Tibial artery (tissue), 4 donors: Measurements from ENCODE around the gene SELENOT.

Experiments used
- DNase-seq, 2 donors: peaks; one replicate each; pipeline ENCODE4 v3.0.0-alpha.2; 2019
- H3K27ac ChIP-seq, 2 donors: fragments of 200-600 bp; sonication (generic) in 1 of 2; 1 replicate in 1 of 2; 2 replicates in 1 of 2; pipeline ENCODE4 v1.5.1; 2018 to 2019; ENCODE audit warnings: mild to moderate bottlenecking in 1 of 2
- H3K27me3 ChIP-seq, 2 donors: fragments of 200-600 bp; sonication (generic) in 1 of 2; one replicate each; pipeline versions ENCODE4 v1.5.1 to v1.6.0; 2016 to 2019
- H3K36me3 ChIP-seq, 3 donors: fragments of 200-600 bp; sonication (generic) in 2 of 3; one replicate each; pipeline ENCODE4 v1.5.1; 2016 to 2019; ENCODE audit warnings: mild to moderate bottlenecking in 2 of 3
- H3K4me1 ChIP-seq, 4 donors: fragments of 200-600 bp; sonication (generic) in 2 of 4; 1 replicate in 3 of 4; 2 replicates in 1 of 4; pipeline ENCODE4 v1.5.1; 2016 to 2019
- H3K4me3 ChIP-seq, 2 donors: fragments of 200-600 bp; sonication (generic) in 1 of 2; 1 replicate in 1 of 2; 2 replicates in 1 of 2; pipeline ENCODE4 v1.5.1; 2018 to 2019; ENCODE audit warnings: mild to moderate bottlenecking in 2 of 2
- H3K9me3 ChIP-seq, 3 donors: fragments of 200-600 bp; sonication (generic) in 1 of 3; one replicate each; pipeline ENCODE4 v1.5.1; 2016 to 2019
- intact Hi-C: fragments of 100-400 bp; cut with DNase I; formaldehyde crosslinking; loops from one replicate; pipeline ENCODE4 v1.15.0; 2023; ENCODE audit warnings: low total_unique reads
- TF ChIP-seq, protein P1 (sequence below), 2 experiments: fragments of 200-600 bp in 1 of 2; fragments of 450-650 bp in 1 of 2; IDR thresholded peaks; one replicate each; pipeline ENCODE4 v1.5.1; 2017 to 2019; ENCODE audit warnings: antibody characterized with exemption in 2 of 2, mild to moderate bottlenecking in 1 of 2, moderate library complexity in 1 of 2

Gene SELENOT

DNA sequence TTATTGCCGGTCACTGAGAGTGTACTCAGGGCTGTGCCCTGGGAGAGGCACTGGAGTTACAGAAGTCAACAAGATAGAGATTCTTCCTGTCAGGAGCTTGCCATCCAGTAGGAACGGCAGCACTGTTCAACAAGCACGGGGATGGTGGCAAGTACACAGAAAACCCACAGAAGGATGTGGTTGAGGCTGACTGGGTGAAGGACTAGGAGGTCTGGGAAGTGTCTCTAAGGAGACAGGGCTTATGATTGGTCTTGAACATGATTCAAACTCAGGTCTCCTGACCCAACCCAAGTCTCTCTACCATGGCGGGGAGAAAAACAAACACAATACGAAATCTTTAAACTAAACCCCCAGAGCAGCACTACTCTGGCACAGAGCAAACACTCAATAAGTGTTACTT lies 63.0 kb downstream of the SELENOT start:
- no peaks in the 10 kb centered on the region for H3K9me3 ChIP-seq
- TF ChIP-seq, protein P1, sequence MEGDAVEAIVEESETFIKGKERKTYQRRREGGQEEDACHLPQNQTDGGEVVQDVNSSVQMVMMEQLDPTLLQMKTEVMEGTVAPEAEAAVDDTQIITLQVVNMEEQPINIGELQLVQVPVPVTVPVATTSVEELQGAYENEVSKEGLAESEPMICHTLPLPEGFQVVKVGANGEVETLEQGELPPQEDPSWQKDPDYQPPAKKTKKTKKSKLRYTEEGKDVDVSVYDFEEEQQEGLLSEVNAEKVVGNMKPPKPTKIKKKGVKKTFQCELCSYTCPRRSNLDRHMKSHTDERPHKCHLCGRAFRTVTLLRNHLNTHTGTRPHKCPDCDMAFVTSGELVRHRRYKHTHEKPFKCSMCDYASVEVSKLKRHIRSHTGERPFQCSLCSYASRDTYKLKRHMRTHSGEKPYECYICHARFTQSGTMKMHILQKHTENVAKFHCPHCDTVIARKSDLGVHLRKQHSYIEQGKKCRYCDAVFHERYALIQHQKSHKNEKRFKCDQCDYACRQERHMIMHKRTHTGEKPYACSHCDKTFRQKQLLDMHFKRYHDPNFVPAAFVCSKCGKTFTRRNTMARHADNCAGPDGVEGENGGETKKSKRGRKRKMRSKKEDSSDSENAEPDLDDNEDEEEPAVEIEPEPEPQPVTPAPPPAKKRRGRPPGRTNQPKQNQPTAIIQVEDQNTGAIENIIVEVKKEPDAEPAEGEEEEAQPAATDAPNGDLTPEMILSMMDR (IDR thresholded peaks at IDR 0.05), result no peak
- no peaks in the 10 kb centered on the region for H3K36me3 ChIP-seq
- H3K27me3 ChIP-seq, result peaks cover 0 to 4% of the 10 kb centered on the region in 2 donors
- H3K27ac ChIP-seq, result no peak overlapping the region
- no peak for DNase-seq
- H3K4me1 ChIP-seq, result no peaks in the 10 kb centered on the region
- intact Hi-C loops, result no loop called here
- no peak overlapping the region for H3K4me3 ChIP-seq

DNA sequence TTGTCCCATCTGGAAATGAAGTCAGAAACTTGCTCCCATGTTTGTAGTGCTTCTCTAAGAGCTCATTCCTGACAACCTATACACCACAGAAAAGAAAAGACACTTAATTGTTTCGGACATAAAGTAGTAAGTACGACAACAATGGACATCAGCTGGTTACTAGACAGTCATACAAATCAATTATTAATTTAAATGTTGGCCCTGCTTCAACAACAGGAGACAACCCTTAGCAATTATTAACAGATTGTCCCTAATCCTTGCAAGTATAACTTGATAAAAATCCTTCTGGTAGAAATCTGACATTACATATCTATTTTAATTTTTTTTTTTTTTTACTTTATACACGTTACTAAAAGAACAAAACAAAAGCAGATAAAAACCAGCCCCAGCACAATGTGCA lies 70.8 kb downstream of the SELENOT start:
- no peaks in the 10 kb centered on the region for H3K36me3 ChIP-seq
- no peak overlapping the region for H3K4me3 ChIP-seq
- H3K27ac ChIP-seq, result no peak overlapping the region
- TF ChIP-seq, protein P1 (IDR thresholded peaks at IDR 0.05), result no peak
- peaks cover 0 to 13% (median 0%) of the 10 kb centered on the region in 3 donors for H3K9me3 ChIP-seq
- no peaks in the 10 kb centered on the region for H3K27me3 ChIP-seq
- intact Hi-C loops, result no loop called here
- no peaks in the 10 kb centered on the region for H3K4me1 ChIP-seq
- no peak for DNase-seq

DNA sequence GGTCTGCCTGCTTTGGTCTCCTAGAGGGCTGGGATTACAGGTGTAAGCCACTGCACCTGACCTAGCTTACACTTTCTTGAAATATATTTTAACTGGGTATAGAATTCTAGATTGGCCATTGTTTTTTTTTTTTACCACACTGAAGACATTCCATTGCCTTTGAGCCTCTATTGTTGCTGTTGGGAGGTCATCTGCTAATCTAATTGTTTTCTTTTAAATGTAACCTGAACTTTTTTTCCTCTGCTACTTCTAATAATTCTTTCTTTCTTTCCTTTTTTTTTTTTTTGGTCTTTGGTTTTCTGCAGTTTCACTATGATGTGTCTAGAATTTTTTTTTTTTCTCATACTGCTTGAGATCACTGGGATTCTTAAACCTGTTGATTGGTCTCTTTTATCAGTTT lies 72.5 kb downstream of the SELENOT start:
- intact Hi-C loops, result no loop called here
- no peaks in the 10 kb centered on the region for H3K27me3 ChIP-seq
- no peaks in the 10 kb centered on the region for H3K4me1 ChIP-seq
- TF ChIP-seq, protein P1 (IDR thresholded peaks at IDR 0.05), result no peak
- no peak overlapping the region for H3K27ac ChIP-seq
- peaks cover 0 to 13% (median 0%) of the 10 kb centered on the region in 3 donors for H3K9me3 ChIP-seq
- H3K36me3 ChIP-seq, result no peaks in the 10 kb centered on the region
- DNase-seq, result no peak
- H3K4me3 ChIP-seq, result no peak overlapping the region
